ENCODE results near the gene GIMAP1. TPM values are rescaled to one million over a fixed set of nuclear protein-coding genes. Genes with fewer than 3 reads are reported as not detected.

Gene GIMAP1
- polyA plus RNA-seq, 1 of the 3 experiments (the other 2 are of a cell fraction) = not detected

GRCh38 chr7:150703209-150703608 lies 13.2 kb upstream of the GIMAP1 start:
- H4K20me1 ChIP-seq (ENCODE audit: insufficient read depth) = no peaks in the 10 kb centered on the region
- H3K4me3 ChIP-seq (ENCODE audit: low read depth in 2 of 2, low read length in 1 of 2) = no peak overlapping the region
- ChIA-PET CTCF (no interaction called here), POLR2A (no interaction called here)
- DNase-seq = no peak
- no peak overlapping the region for H3K4me2 ChIP-seq
- no peak overlapping the region for H3K27ac ChIP-seq (ENCODE audit: low read depth in 2 of 2, low read length in 1 of 2)
- no peaks in the 10 kb centered on the region for H3K36me3 ChIP-seq (replicated peaks in 1 of 2; ENCODE audit: control insufficient read depth in 1 of 2, insufficient read depth in 2 of 2, low read length in 1 of 2)
- H3K79me2 ChIP-seq (ENCODE audit: insufficient read depth) = no peaks in the 10 kb centered on the region
- TF ChIP-seq JUND (IDR thresholded peaks at IDR 0.05) (no peak), TEAD4 (IDR thresholded peaks at IDR 0.05; ENCODE audit: borderline replicate concordance, insufficient read depth) (no peak), MXI1 (IDR thresholded peaks at IDR 0.05; ENCODE audit: low read depth, low read length) (no peak), USF1 (IDR thresholded peaks at IDR 0.05; ENCODE audit: borderline replicate concordance, low read depth) (no peak)
- no peak overlapping the region for H3K9ac ChIP-seq
- no peaks in the 10 kb centered on the region for H3K27me3 ChIP-seq (ENCODE audit: insufficient read depth)
- H3K9me2 ChIP-seq = no peaks in the 10 kb centered on the region
- peaks cover 17% of the 10 kb centered on the region for H3K9me3 ChIP-seq
- H3K4me1 ChIP-seq (ENCODE audit: control insufficient read depth in 1 of 2, insufficient read depth in 2 of 2, low read depth in 1 of 2, low read length in 1 of 2) = no peaks in the 10 kb centered on the region
- 0% methylated on average over 1 of the region's 1 CpG for WGBS (ENCODE audit: low lambda C conversion rate)
- H3F3A ChIP-seq (replicated peaks; ENCODE audit: insufficient read depth) = no peaks in the 10 kb centered on the region
- no peak overlapping the region for H2AFZ ChIP-seq (ENCODE audit: low read depth)

DNA sequence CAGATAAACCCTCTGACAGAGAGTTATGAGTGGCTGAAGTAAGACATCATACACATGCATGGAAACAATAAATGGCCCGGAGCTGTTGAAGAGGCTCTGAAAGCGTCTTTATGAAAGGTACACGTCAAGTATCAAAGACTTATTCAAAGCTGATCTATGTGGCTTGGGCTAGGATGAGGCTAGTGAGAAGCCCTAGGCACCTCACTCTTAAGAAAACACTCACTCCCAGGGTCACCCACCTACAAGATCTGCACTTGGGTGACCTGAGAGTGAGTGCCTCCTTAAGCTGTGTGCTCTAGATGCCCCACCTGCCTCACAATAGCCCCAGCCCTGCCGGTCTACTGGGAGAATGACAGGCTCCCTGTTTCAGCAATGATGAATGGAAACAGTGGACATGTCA lies 1.1 kb upstream of the GIMAP1 start:
- H3K4me2 ChIP-seq = no peak overlapping the region
- no peaks in the 10 kb centered on the region for H3K79me2 ChIP-seq (ENCODE audit: insufficient read depth)
- CTCF ChIA-PET = interaction anchor here (0.8 to 1.7 kb wide), 2 partner anchors 13 to 29 kb away, joined by 3 to 5 read pairs; no protein-coding TSS in a partner anchor
- no peaks in the 10 kb centered on the region for H4K20me1 ChIP-seq (ENCODE audit: insufficient read depth)
- H3K9ac ChIP-seq = no peak overlapping the region
- H3K27me3 ChIP-seq (ENCODE audit: insufficient read depth) = peaks cover 33% of the 10 kb centered on the region
- no peaks in the 10 kb centered on the region for H3F3A ChIP-seq (replicated peaks; ENCODE audit: insufficient read depth)
- no peaks in the 10 kb centered on the region for H3K9me2 ChIP-seq
- DNase-seq = no peak
- no peak overlapping the region for H2AFZ ChIP-seq (ENCODE audit: low read depth)
- H3K9me3 ChIP-seq = no peaks in the 10 kb centered on the region
- H3K27ac ChIP-seq (ENCODE audit: low read depth in 2 of 2, low read length in 1 of 2) = no peak overlapping the region
- POLR2A ChIA-PET = no interaction called here
- H3K36me3 ChIP-seq (replicated peaks in 1 of 2; ENCODE audit: control insufficient read depth in 1 of 2, insufficient read depth in 2 of 2, low read length in 1 of 2) = no peaks in the 10 kb centered on the region
- no peak overlapping the region for H3K4me3 ChIP-seq (ENCODE audit: low read depth in 2 of 2, low read length in 1 of 2)
- WGBS (ENCODE audit: low lambda C conversion rate) = 8% methylated on average over 4 of the region's 4 CpGs
- no peaks in the 10 kb centered on the region for H3K4me1 ChIP-seq (ENCODE audit: control insufficient read depth in 1 of 2, insufficient read depth in 2 of 2, low read depth in 1 of 2, low read length in 1 of 2)
- TF ChIP-seq SMC3 (IDR thresholded peaks at IDR 0.05; ENCODE audit: low read depth, low read length) = no peak
- TF ChIP-seq TAF1 (IDR thresholded peaks at IDR 0.05; ENCODE audit: borderline replicate concordance, low read depth, low read length) = no peak
- TF ChIP-seq FOXM1 (IDR thresholded peaks at IDR 0.05; ENCODE audit: low read depth) = no peak
- TF ChIP-seq POLR2AphosphoS5 (IDR thresholded peaks at IDR 0.05; ENCODE audit: low read depth, low read length) = no peak
- TF ChIP-seq CTCF (IDR thresholded peaks at IDR 0.05) = no peak
- TF ChIP-seq USF1 (IDR thresholded peaks at IDR 0.05; ENCODE audit: borderline replicate concordance, low read depth) = no peak
- no peak for TF ChIP-seq CHD2 (IDR thresholded peaks at IDR 0.05; ENCODE audit: low read length, partially characterized antibody)
- TF ChIP-seq NFIC (IDR thresholded peaks at IDR 0.05; ENCODE audit: borderline replicate concordance) = no peak

Data from SK-N-SH (cell line).